ENCODE measurements around the gene SIGLEC10. TPM values are rescaled to one million over a fixed set of nuclear protein-coding genes. Genes with fewer than 3 reads are reported as not detected.

SIGLEC10 gene
- total RNA-seq, 1 experiment from 2014 or later, result not detected

Other genes with a start within 250 kb of the SIGLEC10 start
- gene CD33, start 192.6 kb downstream of the SIGLEC10 start, total RNA-seq (2022), result not detected in 2 replicates
- not detected in 2 replicates for gene SIGLECL1, start 166.6 kb downstream of the SIGLEC10 start, total RNA-seq (2022)
- not detected in 2 replicates for gene IGLON5, start 106.0 kb downstream of the SIGLEC10 start, total RNA-seq (2022)
- 4.5 and 5.0 TPM in 2 replicates for gene VSIG10L, start 75.5 kb downstream of the SIGLEC10 start, total RNA-seq (2022)
- gene ETFB, start 51.3 kb downstream of the SIGLEC10 start, total RNA-seq (2022), result 228 and 239 TPM in 2 replicates
- 1.6 TPM in 1 of 2 replicates, not detected in the other for gene CLDND2, start 48.6 kb downstream of the SIGLEC10 start, total RNA-seq (2022)
- not detected in 2 replicates for gene NKG7, start 45.0 kb downstream of the SIGLEC10 start, total RNA-seq (2022)
- not detected in 2 replicates for gene LIM2, start 29.7 kb downstream of the SIGLEC10 start, total RNA-seq (2022)
- gene C19orf84, start 27.1 kb downstream of the SIGLEC10 start, total RNA-seq (2022), result not detected in 2 replicates
- not detected in 2 replicates for gene SIGLEC8, start 40.8 kb upstream of the SIGLEC10 start, total RNA-seq (2022)
- 0.79 TPM in 1 of 2 replicates, not detected in the other for gene CEACAM18, start 60.9 kb upstream of the SIGLEC10 start, total RNA-seq (2022)
- not detected in 2 replicates for gene SIGLEC12, start 84.2 kb upstream of the SIGLEC10 start, total RNA-seq (2022)
- gene SIGLEC6, start 114.0 kb upstream of the SIGLEC10 start, total RNA-seq (2022), result 10.0 and 14.3 TPM in 2 replicates
- gene ZNF175, start 153.6 kb upstream of the SIGLEC10 start, total RNA-seq (2022), result 8.7 and 11.5 TPM in 2 replicates
- not detected in 2 replicates for gene SIGLEC5, start 212.8 kb upstream of the SIGLEC10 start, total RNA-seq (2022)
- gene SIGLEC14, start 229.2 kb upstream of the SIGLEC10 start, total RNA-seq (2022), result not detected in 2 replicates